SKM-1 (cell line): ENCODE data around the gene PSTPIP1.

ENCODE experiments used
- DNase-seq: peaks from one replicate; lab custom pipeline; 2025; ENCODE audit not compliant: unreplicated experiment; lab: John Stamatoyannopoulos, UW

Gene PSTPIP1

GRCh38 chr15:77017761-77018720 is 23.1 kb downstream of the PSTPIP1 start:
- DNase-seq, result no peak

- DNase-seq, result no peak
Observed at GRCh38 chr15:77018796-77019505, 24.0 kb downstream of the PSTPIP1 start.

GRCh38 chr15:77019521-77020331 is 24.8 kb downstream of the PSTPIP1 start:
- no peak for DNase-seq

- no peak for DNase-seq
Observed at GRCh38 chr15:77020348-77021087, 25.6 kb downstream of the PSTPIP1 start.

GRCh38 chr15:77021088-77021481 is 26.2 kb downstream of the PSTPIP1 start:
- no peak for DNase-seq

- no peak for DNase-seq
Observed at GRCh38 chr15:77021803-77022381, 27.0 kb downstream of the PSTPIP1 start.

- no peak for DNase-seq
Observed at GRCh38 chr15:77022646-77023575, 28.0 kb downstream of the PSTPIP1 start.

- DNase-seq, result no peak
Observed at GRCh38 chr15:77023576-77024272, 28.8 kb downstream of the PSTPIP1 start.

GRCh38 chr15:77024273-77025082 is 29.6 kb downstream of the PSTPIP1 start:
- peak; percentile 22 for DNase-seq

GRCh38 chr15:77025083-77025901 is 30.4 kb downstream of the PSTPIP1 start:
- no peak for DNase-seq

- no peak for DNase-seq
Observed at GRCh38 chr15:77025941-77026411, 31.1 kb downstream of the PSTPIP1 start.

GRCh38 chr15:77026501-77027110 is 31.7 kb downstream of the PSTPIP1 start:
- DNase-seq, result no peak

GRCh38 chr15:77027111-77027696 is 32.3 kb downstream of the PSTPIP1 start:
- DNase-seq, result no peak

- DNase-seq, result no peak
Observed at GRCh38 chr15:77027697-77028450, 32.9 kb downstream of the PSTPIP1 start.
